OCI-LY7 (cell line): Measurements from ENCODE around the gene ABHD17A. TPM values are rescaled to one million over a fixed set of nuclear protein-coding genes. Genes with fewer than 3 reads are reported as not detected.

Experiments
- BruUV-seq: library from RNA; stranded (reverse); fragments of 400-500 nt; replicated peaks from 2 replicates; lab custom pipeline; 2021; lab: Mats Ljungman, UMichigan
- CTCF ChIA-PET: fragments of 300-600 bp; sonication (Branson Sonifier 250); formaldehyde crosslinking; loops from one replicate; lab custom pipeline; 2022; ENCODE audit warnings: antibody characterized with exemption; ENCODE audit not compliant: unreplicated experiment; lab: Charles Lee
- POLR2A ChIA-PET: fragments of 300-600 bp; sonication (Branson Sonifier 250); formaldehyde crosslinking; loops from one replicate; lab custom pipeline; 2022; ENCODE audit warnings: antibody characterized with exemption; lab: Charles Lee
- DNase-seq: peaks from one replicate; pipeline ENCODE4 v3.0.0-alpha.2; 2015; ENCODE audit warnings: low spot score
- H2AFZ ChIP-seq: fragments of 200-600 bp; sonication (generic), shearing (Covaris generic); 2 replicates; pipeline ENCODE4 v1.6.1; 2014; ENCODE audit warnings: mild to moderate bottlenecking, antibody characterized with exemption, low read length, moderate library complexity
- H3K27ac ChIP-seq: fragments of 200-600 bp; sonication (generic); 2 replicates; pipeline ENCODE4 v1.5.1; 2014; ENCODE audit warnings: mixed run types, low read depth, mild to moderate bottlenecking, moderate library complexity, low read length, inconsistent platforms; ENCODE audit not compliant: poor library complexity, severe bottlenecking
- H3K36me3 ChIP-seq: fragments of 200-600 bp; sonication (generic); 2 replicates; pipeline ENCODE4 v1.6.1; 2014; ENCODE audit warnings: mild to moderate bottlenecking, antibody characterized with exemption, low read length, moderate library complexity, mixed read lengths; ENCODE audit not compliant: insufficient read depth
- H3K4me1 ChIP-seq: fragments of 200-600 bp; sonication (generic); 2 replicates; pipeline ENCODE4 v1.5.1; 2014; ENCODE audit warnings: mild to moderate bottlenecking, low read length; ENCODE audit not compliant: insufficient read depth, poor library complexity, severe bottlenecking
- H3K4me2 ChIP-seq: fragments of 200-600 bp; sonication (generic); 2 replicates; pipeline ENCODE4 v1.6.1; 2014; ENCODE audit warnings: mild to moderate bottlenecking, low read length
- H3K4me3 ChIP-seq: fragments of 200-600 bp; sonication (generic); 2 replicates; pipeline ENCODE4 v1.5.1; 2014; ENCODE audit warnings: mild to moderate bottlenecking, low read depth, low read length; ENCODE audit not compliant: poor library complexity, severe bottlenecking
- H3K79me2 ChIP-seq: fragments of 200-600 bp; sonication (generic); 2 replicates; pipeline ENCODE4 v1.6.1; 2016; ENCODE audit warnings: low read depth, mild to moderate bottlenecking, low read length, moderate library complexity, mixed read lengths; ENCODE audit not compliant: insufficient read depth
- H3K9me2 ChIP-seq: fragments of 200-600 bp; sonication (generic); 2 replicates; pipeline ENCODE4 v1.6.1; 2016; ENCODE audit warnings: mild to moderate bottlenecking, low read length, mixed read lengths; ENCODE audit not compliant: insufficient read depth
- H3K9me3 ChIP-seq: fragments of 200-600 bp; sonication (generic); 2 replicates; pipeline ENCODE4 v1.6.1; 2014; ENCODE audit warnings: mild to moderate bottlenecking, mixed run types, low read length, mixed read lengths
- H4K20me1 ChIP-seq: fragments of 200-600 bp; sonication (generic); 2 replicates; pipeline ENCODE4 v1.6.1; 2014; ENCODE audit warnings: mild to moderate bottlenecking, antibody characterized with exemption, low read length, moderate library complexity, mixed read lengths; ENCODE audit not compliant: insufficient read depth
- CTCF ChIP-seq: fragments of 200-600 bp; sonication (generic); conservative IDR thresholded peaks from 2 replicates; pipeline ENCODE4 v1.5.1; 2014; ENCODE audit warnings: mild to moderate bottlenecking, antibody characterized with exemption, low read length, moderate library complexity, mixed read lengths
- EZH2phosphoT487 ChIP-seq: fragments of 200-600 bp; sonication (generic); IDR thresholded peaks from 2 replicates; pipeline ENCODE4 v1.6.1; 2018; ENCODE audit warnings: low read depth, borderline replicate concordance, mild to moderate bottlenecking, mixed run types, antibody characterized with exemption, low read length, moderate library complexity, mixed read lengths
- intact Hi-C: fragments of 100-400 bp; cut with micrococcal nuclease; formaldehyde crosslinking; loops from one replicate; pipeline ENCODE4 v1.10.0; 2022; ENCODE audit not compliant: unreplicated experiment
- total RNA-seq, 2 experiments: library from RNA; depleted of rRNA in 1 of 2; stranded (reverse); fragments of >200 nt in 1 of 2; shearing (Covaris generic) in 1 of 2; gene quantifications; 2 replicates each; pipeline ENCODE4 v1.2.3, GENCODE V29; 2014 to 2022

Gene ABHD17A
- total RNA-seq, 2 experiments from 2014 or later = 71.3 to 130 TPM

- no peak for TF ChIP-seq EZH2phosphoT487
- TF ChIP-seq CTCF = no peak
- H3K4me2 ChIP-seq = peak overlapping the region; percentile 80
- peaks cover 19% of the 10 kb centered on the region for H3K4me1 ChIP-seq
- intact Hi-C loops = no loop called here
- DNase-seq = peak; percentile 33
- no peaks in the 10 kb centered on the region for H3K9me3 ChIP-seq
- peaks cover 32% of the 10 kb centered on the region; the same call in 1 of the 2 replicates for H3K36me3 ChIP-seq
- peak overlapping the region; percentile 93 for H3K4me3 ChIP-seq
- peaks cover 17% of the 10 kb centered on the region for H4K20me1 ChIP-seq
- H3K79me2 ChIP-seq = peaks cover 61% of the 10 kb centered on the region
- BruUV-seq = no TSS peak
- no peaks in the 10 kb centered on the region for H3K9me2 ChIP-seq
- ChIA-PET CTCF (no interaction called here), POLR2A (no interaction called here)
- peak overlapping the region; percentile 82 for H3K27ac ChIP-seq
- H2AFZ ChIP-seq = no peak overlapping the region
These were observed 37.5 kb downstream of the ABHD17A start for GRCh38 chr19:1847684-1848398.

DNA sequence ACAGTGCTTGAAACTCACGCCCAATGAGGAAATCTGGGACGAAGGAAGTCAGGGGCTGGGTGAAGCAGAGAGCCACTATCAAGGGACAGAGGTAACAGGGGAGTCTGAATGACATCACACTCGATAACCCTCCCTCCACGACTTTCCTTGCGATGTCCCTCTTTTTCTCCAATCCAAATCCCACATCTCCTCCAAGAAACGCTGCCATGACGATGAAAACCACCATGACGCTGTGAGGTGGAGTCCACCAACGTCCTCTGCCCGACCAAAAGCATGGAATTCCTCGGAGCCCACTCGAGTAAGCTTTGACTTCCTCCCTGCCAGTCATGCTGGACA, 38.0 kb downstream of the ABHD17A start:
- H3K4me1 ChIP-seq = peaks cover 19% of the 10 kb centered on the region

More for the DNA sequence above, 38.0 kb downstream of the ABHD17A start:
- peaks cover 28% of the 10 kb centered on the region; the same call in 1 of the 2 replicates for H3K36me3 ChIP-seq
- CTCF ChIA-PET = no interaction called here
- peak overlapping the region; percentile 80 for H3K4me2 ChIP-seq
- intact Hi-C loops = no loop called here
- H4K20me1 ChIP-seq = peaks cover 17% of the 10 kb centered on the region
- BruUV-seq = no TSS peak
- no peak overlapping the region for H2AFZ ChIP-seq
- peaks cover 61% of the 10 kb centered on the region for H3K79me2 ChIP-seq
- POLR2A ChIA-PET = no interaction called here
- no peaks in the 10 kb centered on the region for H3K9me3 ChIP-seq
- H3K9me2 ChIP-seq = no peaks in the 10 kb centered on the region
- TF ChIP-seq EZH2phosphoT487 (no peak), CTCF (no peak)
- peak overlapping the region; percentile 93 for H3K4me3 ChIP-seq
- no peak for DNase-seq
- H3K27ac ChIP-seq = no peak overlapping the region
